Measurements from ENCODE around the gene KCNK13. TPM values are rescaled to one million over a fixed set of nuclear protein-coding genes. Genes with fewer than 3 reads are reported as not detected.

KCNK13 gene
- polyA plus RNA-seq (2012; rRNA removed), result not detected in 2 replicates
- polyA plus RNA-seq (2012; cell fraction: cytosol; rRNA removed), result 0.01 TPM in 1 of 2 replicates, not detected in the other
- polyA plus RNA-seq (2012; cell fraction: nucleus; rRNA removed), result not detected in 2 replicates

DNA sequence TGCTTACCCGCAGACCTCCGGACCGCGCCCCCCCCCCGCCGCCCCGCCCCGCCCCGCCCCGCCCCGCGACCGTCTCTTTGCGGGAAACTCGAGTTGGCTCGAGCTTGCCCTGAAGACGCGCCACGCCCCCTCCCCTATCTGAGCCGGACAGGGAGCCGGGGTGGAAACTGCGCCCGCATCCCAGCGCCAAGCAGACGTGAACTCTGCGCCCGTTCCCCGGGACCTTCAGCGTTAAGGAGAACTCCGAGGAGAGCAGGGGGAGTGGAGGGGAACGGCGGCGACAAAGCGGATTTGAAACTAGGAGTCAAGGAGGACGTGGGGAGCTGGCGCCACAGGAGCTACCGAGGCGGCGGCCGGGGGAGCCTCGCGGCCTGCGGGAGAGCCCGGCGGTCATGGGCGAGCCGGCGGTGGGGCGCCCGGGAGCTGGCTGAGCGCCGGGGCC lies at the start of gene KCNK13:
TSS of gene KCNK13 (plus strand) at position 310 of the 442 bp plus-strand sequence. CDS start 212 bp downstream, outside the sequence.
- 5% methylated on average over 10 of the region's 52 CpGs for whole genome bisulfite sequencing (ENCODE audit: low lambda C conversion rate)
- no peaks in the 10 kb centered on the region for H4K20me1 ChIP-seq (ENCODE audit: insufficient read depth)
- H3F3A ChIP-seq (replicated peaks; ENCODE audit: insufficient read depth), result peaks cover 2% of the 10 kb centered on the region
- ChIA-PET CTCF (interaction anchor here (0.6 to 2.1 kb wide), 5 partner anchors 44 to 1020 kb away, joined by 3 to 13 read pairs (median 6); no protein-coding TSS in a partner anchor), POLR2A (no interaction called here)
- H3K27ac ChIP-seq (ENCODE audit: low read depth in 2 of 2, low read length in 1 of 2), result no peak within 1 kb of the TSS
- TF ChIP-seq MXI1 (IDR thresholded peaks at IDR 0.05; ENCODE audit: low read depth, low read length) (no peak), YY1 (IDR thresholded peaks at IDR 0.05; ENCODE audit: low read depth) (no peak), RXRA (IDR thresholded peaks at IDR 0.05; ENCODE audit: borderline replicate concordance, low read depth) (no peak), GABPA (IDR thresholded peaks at IDR 0.05; ENCODE audit: low read depth) (no peak), FOSL2 (IDR thresholded peaks at IDR 0.05; ENCODE audit: borderline replicate concordance, low read depth) (no peak), POLR2AphosphoS5 (IDR thresholded peaks at IDR 0.05; ENCODE audit: low read depth, low read length) (no peak), TCF12 (IDR thresholded peaks at IDR 0.05) (no peak), RCOR1 (IDR thresholded peaks at IDR 0.05; ENCODE audit: low read length) (no peak), EZH2phosphoT487 (IDR thresholded peaks at IDR 0.05; ENCODE audit: borderline replicate concordance, low read depth) (no peak), EP300 (IDR thresholded peaks at IDR 0.05; ENCODE audit: borderline replicate concordance in 1 of 2, low read depth in 1 of 2, low read length in 1 of 2) (no peak)
- TF ChIP-seq, protein P1, sequence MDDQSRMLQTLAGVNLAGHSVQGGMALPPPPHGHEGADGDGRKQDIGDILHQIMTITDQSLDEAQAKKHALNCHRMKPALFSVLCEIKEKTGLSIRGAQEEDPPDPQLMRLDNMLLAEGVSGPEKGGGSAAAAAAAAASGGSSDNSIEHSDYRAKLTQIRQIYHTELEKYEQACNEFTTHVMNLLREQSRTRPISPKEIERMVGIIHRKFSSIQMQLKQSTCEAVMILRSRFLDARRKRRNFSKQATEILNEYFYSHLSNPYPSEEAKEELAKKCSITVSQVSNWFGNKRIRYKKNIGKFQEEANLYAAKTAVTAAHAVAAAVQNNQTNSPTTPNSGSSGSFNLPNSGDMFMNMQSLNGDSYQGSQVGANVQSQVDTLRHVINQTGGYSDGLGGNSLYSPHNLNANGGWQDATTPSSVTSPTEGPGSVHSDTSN (IDR thresholded peaks at IDR 0.05), result no peak
- TF ChIP-seq, protein P2, sequence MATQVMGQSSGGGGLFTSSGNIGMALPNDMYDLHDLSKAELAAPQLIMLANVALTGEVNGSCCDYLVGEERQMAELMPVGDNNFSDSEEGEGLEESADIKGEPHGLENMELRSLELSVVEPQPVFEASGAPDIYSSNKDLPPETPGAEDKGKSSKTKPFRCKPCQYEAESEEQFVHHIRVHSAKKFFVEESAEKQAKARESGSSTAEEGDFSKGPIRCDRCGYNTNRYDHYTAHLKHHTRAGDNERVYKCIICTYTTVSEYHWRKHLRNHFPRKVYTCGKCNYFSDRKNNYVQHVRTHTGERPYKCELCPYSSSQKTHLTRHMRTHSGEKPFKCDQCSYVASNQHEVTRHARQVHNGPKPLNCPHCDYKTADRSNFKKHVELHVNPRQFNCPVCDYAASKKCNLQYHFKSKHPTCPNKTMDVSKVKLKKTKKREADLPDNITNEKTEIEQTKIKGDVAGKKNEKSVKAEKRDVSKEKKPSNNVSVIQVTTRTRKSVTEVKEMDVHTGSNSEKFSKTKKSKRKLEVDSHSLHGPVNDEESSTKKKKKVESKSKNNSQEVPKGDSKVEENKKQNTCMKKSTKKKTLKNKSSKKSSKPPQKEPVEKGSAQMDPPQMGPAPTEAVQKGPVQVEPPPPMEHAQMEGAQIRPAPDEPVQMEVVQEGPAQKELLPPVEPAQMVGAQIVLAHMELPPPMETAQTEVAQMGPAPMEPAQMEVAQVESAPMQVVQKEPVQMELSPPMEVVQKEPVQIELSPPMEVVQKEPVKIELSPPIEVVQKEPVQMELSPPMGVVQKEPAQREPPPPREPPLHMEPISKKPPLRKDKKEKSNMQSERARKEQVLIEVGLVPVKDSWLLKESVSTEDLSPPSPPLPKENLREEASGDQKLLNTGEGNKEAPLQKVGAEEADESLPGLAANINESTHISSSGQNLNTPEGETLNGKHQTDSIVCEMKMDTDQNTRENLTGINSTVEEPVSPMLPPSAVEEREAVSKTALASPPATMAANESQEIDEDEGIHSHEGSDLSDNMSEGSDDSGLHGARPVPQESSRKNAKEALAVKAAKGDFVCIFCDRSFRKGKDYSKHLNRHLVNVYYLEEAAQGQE (IDR thresholded peaks at IDR 0.05; ENCODE audit: low read depth, low read length), result no peak
- TF ChIP-seq, protein P3, sequence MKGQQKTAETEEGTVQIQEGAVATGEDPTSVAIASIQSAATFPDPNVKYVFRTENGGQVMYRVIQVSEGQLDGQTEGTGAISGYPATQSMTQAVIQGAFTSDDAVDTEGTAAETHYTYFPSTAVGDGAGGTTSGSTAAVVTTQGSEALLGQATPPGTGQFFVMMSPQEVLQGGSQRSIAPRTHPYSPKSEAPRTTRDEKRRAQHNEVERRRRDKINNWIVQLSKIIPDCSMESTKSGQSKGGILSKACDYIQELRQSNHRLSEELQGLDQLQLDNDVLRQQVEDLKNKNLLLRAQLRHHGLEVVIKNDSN (IDR thresholded peaks at IDR 0.05; ENCODE audit: borderline replicate concordance, low read depth), result no peak
- TF ChIP-seq, protein P4, sequence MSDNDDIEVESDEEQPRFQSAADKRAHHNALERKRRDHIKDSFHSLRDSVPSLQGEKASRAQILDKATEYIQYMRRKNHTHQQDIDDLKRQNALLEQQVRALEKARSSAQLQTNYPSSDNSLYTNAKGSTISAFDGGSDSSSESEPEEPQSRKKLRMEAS (IDR thresholded peaks at IDR 0.05; ENCODE audit: low read depth), result no peak
- H3K9me2 ChIP-seq, result no peaks in the 10 kb centered on the region
- H2AFZ ChIP-seq (ENCODE audit: low read depth), result peak within 1 kb of the TSS; percentile 60; the same call in 1 of the 2 replicates
- no peaks in the 10 kb centered on the region for H3K36me3 ChIP-seq (replicated peaks in 1 of 2; ENCODE audit: control insufficient read depth in 1 of 2, insufficient read depth in 2 of 2, low read length in 1 of 2)
- H3K9me3 ChIP-seq, result no peaks in the 10 kb centered on the region
- no peaks in the 10 kb centered on the region for H3K79me2 ChIP-seq (ENCODE audit: insufficient read depth)
- H3K4me3 ChIP-seq (ENCODE audit: low read depth in 2 of 2, low read length in 1 of 2), result peak within 1 kb of the TSS; percentile 50 to 54
- H3K9ac ChIP-seq, result no peak within 1 kb of the TSS
- peak; percentile 74 for DNase-seq
- peaks cover 0 to 16% of the 10 kb centered on the region in 2 experiments; a peak in 1 of 4 replicates for H3K4me1 ChIP-seq (ENCODE audit: control insufficient read depth in 1 of 2, insufficient read depth in 2 of 2, low read depth in 1 of 2, low read length in 1 of 2)
- H3K27me3 ChIP-seq (ENCODE audit: insufficient read depth), result peaks cover 35% of the 10 kb centered on the region
- H3K4me2 ChIP-seq, result peak within 1 kb of the TSS; percentile 85

All from SK-N-SH (cell line).